ENCODE measurements around the gene UVRAG.
A peak's percentile ranks its signal among the peaks of the same experiment; 100 is the strongest.

Gene UVRAG

GRCh38 chr11:75814677-75815344 is at the start of gene UVRAG:
UVRAG (plus strand) TSS chr11:75815210; CDS start chr11:75815408, 198 bp downstream.
- TF ChIP-seq, protein P1, sequence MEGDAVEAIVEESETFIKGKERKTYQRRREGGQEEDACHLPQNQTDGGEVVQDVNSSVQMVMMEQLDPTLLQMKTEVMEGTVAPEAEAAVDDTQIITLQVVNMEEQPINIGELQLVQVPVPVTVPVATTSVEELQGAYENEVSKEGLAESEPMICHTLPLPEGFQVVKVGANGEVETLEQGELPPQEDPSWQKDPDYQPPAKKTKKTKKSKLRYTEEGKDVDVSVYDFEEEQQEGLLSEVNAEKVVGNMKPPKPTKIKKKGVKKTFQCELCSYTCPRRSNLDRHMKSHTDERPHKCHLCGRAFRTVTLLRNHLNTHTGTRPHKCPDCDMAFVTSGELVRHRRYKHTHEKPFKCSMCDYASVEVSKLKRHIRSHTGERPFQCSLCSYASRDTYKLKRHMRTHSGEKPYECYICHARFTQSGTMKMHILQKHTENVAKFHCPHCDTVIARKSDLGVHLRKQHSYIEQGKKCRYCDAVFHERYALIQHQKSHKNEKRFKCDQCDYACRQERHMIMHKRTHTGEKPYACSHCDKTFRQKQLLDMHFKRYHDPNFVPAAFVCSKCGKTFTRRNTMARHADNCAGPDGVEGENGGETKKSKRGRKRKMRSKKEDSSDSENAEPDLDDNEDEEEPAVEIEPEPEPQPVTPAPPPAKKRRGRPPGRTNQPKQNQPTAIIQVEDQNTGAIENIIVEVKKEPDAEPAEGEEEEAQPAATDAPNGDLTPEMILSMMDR (conservative IDR thresholded peaks at IDR 0.05; ENCODE audit: low read depth, low read length), result no peak
- Histone ChIP-seq H3K4me3 (IDR thresholded peaks at IDR 0.05; ENCODE audit: insufficient read depth, low read depth, low read length) (peak within 1 kb of the TSS; percentile 61), H3K36me3 (ENCODE audit: insufficient read depth) (no peaks in the 10 kb centered on the region), H3K4me2 (peak within 1 kb of the TSS; percentile 91), H4K20me1 (ENCODE audit: insufficient read depth) (no peaks in the 10 kb centered on the region), H3K27ac (peak within 1 kb of the TSS; percentile 47), H3K79me2 (ENCODE audit: insufficient read depth, low read depth) (peaks cover 16% of the 10 kb centered on the region; the same call in 1 of the 2 replicates), H2AFZ (ENCODE audit: low read depth) (peak within 1 kb of the TSS; percentile 64), H3K27me3 (ENCODE audit: insufficient read depth, low read depth) (no peaks in the 10 kb centered on the region), H3K4me1 (ENCODE audit: low read depth, poor library complexity, severe bottlenecking) (peaks cover 37% of the 10 kb centered on the region), H3K9ac (peak within 1 kb of the TSS; percentile 65)

DNA sequence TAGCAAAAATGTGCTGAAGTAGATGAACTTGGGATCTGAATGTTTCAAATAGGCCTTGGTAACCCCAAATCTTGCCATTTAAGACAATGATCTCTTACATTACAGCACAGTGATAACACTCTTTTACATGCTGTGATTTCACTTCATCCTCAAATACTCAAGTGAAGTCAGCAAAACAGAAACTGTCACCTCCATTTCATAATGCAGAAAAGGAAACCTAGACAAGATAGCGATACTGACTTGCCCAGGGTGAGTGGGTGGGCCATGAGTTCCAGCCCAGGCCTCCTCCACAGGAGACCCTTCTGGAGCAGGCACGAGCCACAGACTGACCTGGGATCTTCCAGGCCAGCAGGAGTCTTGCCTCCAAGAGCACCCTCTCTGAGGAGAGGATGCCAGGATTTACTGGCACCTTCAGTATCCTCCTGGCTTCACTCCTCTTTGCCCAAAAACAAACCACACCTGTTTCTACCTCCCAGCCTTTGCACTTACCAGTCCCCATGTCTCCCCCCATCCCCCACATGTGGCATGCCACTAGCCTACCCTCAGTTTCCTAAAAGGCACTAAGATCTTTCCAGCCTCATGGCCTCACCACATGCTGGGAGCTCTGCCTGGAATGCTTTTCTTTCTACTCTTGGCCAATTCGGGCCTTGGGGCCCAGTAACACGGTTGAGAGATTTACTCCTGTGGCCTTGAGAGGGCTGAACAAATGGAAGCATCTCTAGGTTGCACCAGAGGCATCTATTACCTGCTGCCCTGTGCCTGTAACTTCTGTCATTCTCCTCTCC is 48.4 kb upstream of the UVRAG start:
- Histone ChIP-seq H3K27me3 (ENCODE audit: insufficient read depth, low read depth) (no peaks in the 10 kb centered on the region), H2AFZ (ENCODE audit: low read depth) (peak overlapping the region; percentile 92; the same call in 1 of the 2 replicates)

DNA sequence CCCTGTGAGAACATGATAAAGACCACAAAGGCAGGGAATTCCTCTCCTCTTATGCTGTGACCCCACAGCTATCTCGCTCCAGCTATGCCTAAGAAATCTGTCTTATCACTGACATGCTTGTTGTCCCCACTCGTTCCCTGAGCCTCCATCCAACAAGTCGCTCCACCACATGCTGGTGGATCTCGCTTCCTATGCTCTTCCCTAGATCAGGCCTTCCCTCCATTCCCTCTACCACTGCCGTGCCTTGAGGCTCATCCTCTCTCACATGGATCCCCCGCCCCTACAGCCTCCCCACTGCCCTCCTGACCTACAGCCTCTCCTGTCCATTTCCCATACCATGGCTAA is 47.8 kb upstream of the UVRAG start:
- Histone ChIP-seq H3K9ac (no peak overlapping the region), H2AFZ (ENCODE audit: low read depth) (peak overlapping the region; percentile 92; the same call in 1 of the 2 replicates), H3K27me3 (ENCODE audit: insufficient read depth, low read depth) (no peaks in the 10 kb centered on the region), H3K79me2 (ENCODE audit: insufficient read depth, low read depth) (peaks cover 31% of the 10 kb centered on the region), H3K36me3 (ENCODE audit: insufficient read depth) (no peaks in the 10 kb centered on the region), H3K4me1 (ENCODE audit: low read depth, poor library complexity, severe bottlenecking) (peaks cover 34% of the 10 kb centered on the region), H4K20me1 (ENCODE audit: insufficient read depth) (no peaks in the 10 kb centered on the region), H3K4me3 (IDR thresholded peaks at IDR 0.05; ENCODE audit: insufficient read depth, low read depth, low read length) (no peak overlapping the region), H3K27ac (no peak overlapping the region), H3K4me2 (peak overlapping the region; percentile 47; the same call in 1 of the 2 replicates)
- TF ChIP-seq, protein P1 (conservative IDR thresholded peaks at IDR 0.05; ENCODE audit: low read depth, low read length), result no peak

More for the DNA sequence above, 48.4 kb upstream of the UVRAG start:
- Histone ChIP-seq H4K20me1 (ENCODE audit: insufficient read depth) (no peaks in the 10 kb centered on the region), H3K4me1 (ENCODE audit: low read depth, poor library complexity, severe bottlenecking) (peaks cover 34% of the 10 kb centered on the region), H3K9ac (no peak overlapping the region), H3K4me2 (no peak overlapping the region; the same call in 1 of the 2 replicates), H3K27ac (no peak overlapping the region), H3K4me3 (IDR thresholded peaks at IDR 0.05; ENCODE audit: insufficient read depth, low read depth, low read length) (no peak overlapping the region), H3K36me3 (ENCODE audit: insufficient read depth) (no peaks in the 10 kb centered on the region), H3K79me2 (ENCODE audit: insufficient read depth, low read depth) (peaks cover 29% of the 10 kb centered on the region)
- TF ChIP-seq, protein P1 (conservative IDR thresholded peaks at IDR 0.05; ENCODE audit: low read depth, low read length), result no peak

- Histone ChIP-seq H3K4me3 (IDR thresholded peaks at IDR 0.05; ENCODE audit: insufficient read depth, low read depth, low read length) (no peak overlapping the region), H3K27me3 (ENCODE audit: insufficient read depth, low read depth) (no peaks in the 10 kb centered on the region), H3K4me1 (ENCODE audit: low read depth, poor library complexity, severe bottlenecking) (peaks cover 34% of the 10 kb centered on the region), H3K27ac (peak overlapping the region; percentile 91), H3K4me2 (peak overlapping the region; percentile 47), H4K20me1 (ENCODE audit: insufficient read depth) (no peaks in the 10 kb centered on the region), H3K79me2 (ENCODE audit: insufficient read depth, low read depth) (peaks cover 31% of the 10 kb centered on the region), H2AFZ (ENCODE audit: low read depth) (peak overlapping the region; percentile 92), H3K9ac (peak overlapping the region; percentile 99), H3K36me3 (ENCODE audit: insufficient read depth) (no peaks in the 10 kb centered on the region)
- TF ChIP-seq, protein P1 (conservative IDR thresholded peaks at IDR 0.05; ENCODE audit: low read depth, low read length), result no peak
Observed at GRCh38 chr11:75767793-75768111, 47.3 kb upstream of the UVRAG start.
